ENCODE data around the gene LRFN4.

DNA sequence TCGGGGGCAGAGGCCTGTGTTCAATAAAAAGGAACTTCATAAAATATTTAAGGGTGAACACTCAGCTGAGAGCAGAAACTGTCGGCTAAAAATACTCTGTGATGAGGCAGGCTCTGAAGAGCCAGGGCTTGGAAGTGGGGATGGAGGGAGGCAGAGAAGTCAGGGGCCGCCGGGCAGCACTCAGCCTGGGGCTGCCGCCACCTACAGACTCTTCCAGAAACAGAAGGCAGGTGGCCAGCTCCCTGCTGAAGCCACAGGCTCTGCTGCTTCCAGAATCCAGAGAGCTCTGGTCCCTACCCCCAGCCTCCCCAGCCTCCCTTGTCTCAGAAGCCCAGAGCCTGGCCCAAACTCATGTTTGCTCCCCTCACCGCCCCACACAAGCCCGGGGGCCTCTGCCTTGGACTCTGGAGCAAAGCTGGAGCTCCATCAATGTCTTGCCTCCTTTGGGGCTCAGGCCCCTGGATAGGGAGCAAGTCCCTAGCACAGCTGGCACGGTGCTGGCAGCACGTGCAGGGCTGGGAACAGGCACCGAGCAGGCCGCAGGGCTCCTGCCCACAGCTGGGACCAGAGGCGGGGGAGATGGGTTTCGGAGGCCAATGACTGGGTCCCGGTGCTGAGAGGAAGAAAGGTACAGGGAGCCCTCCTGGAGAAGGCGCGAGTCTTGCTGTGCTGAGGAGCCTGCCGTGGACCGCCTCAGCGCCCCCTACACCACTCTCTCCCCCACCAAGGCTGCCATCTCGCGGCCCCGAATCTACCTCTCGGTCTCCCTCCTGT lies 8.2 kb downstream of the LRFN4 start:
- TF ChIP-seq POLR2A (IDR thresholded peaks at IDR 0.05; ENCODE audit: low read length) (no peak), GATA1 (IDR thresholded peaks at IDR 0.05; ENCODE audit: low read depth, low read length) (no peak)
